ENCODE measurements around the gene ABI3.

Gene ABI3

GRCh38 chr17:49217651-49218413, 7.3 kb downstream of the ABI3 start:
- DNase-seq, result no peak
- Histone ChIP-seq H3K27me3 (replicated peaks; ENCODE audit: insufficient read depth, low read length) (peaks cover 41% of the 10 kb centered on the region), H3K9me3 (replicated peaks; ENCODE audit: insufficient read depth, low read length) (no peaks in the 10 kb centered on the region), H3K4me3 (ENCODE audit: low read length) (no peak overlapping the region), H2AFZ (ENCODE audit: low read length) (no peak overlapping the region), H4K20me1 (ENCODE audit: insufficient read depth, low read length) (no peaks in the 10 kb centered on the region), H3K79me2 (ENCODE audit: low read length) (no peaks in the 10 kb centered on the region), H3K36me3 (replicated peaks; ENCODE audit: insufficient read depth, low read length) (no peaks in the 10 kb centered on the region), H3F3A (ENCODE audit: insufficient read depth, low read length) (no peaks in the 10 kb centered on the region), H3K4me2 (ENCODE audit: low read depth, low read length) (no peak overlapping the region), H3K9me2 (replicated peaks; ENCODE audit: insufficient read depth, low read length) (no peaks in the 10 kb centered on the region), H3K9ac (ENCODE audit: low read length) (no peak overlapping the region), H3K27ac (ENCODE audit: low read length) (no peak overlapping the region), H3K4me1 (ENCODE audit: low read length) (no peaks in the 10 kb centered on the region)
- no peak for TF ChIP-seq CTCF (IDR thresholded peaks at IDR 0.05; ENCODE audit: low read length)
- TF ChIP-seq EZH2phosphoT487 (IDR thresholded peaks at IDR 0.05; ENCODE audit: low read length), result no peak
- no peak for TF ChIP-seq EZH2 (optimal IDR thresholded peaks at IDR 0.05; ENCODE audit: low read depth, low read length)

- TF ChIP-seq EZH2 (optimal IDR thresholded peaks at IDR 0.05; ENCODE audit: low read depth, low read length), result no peak
- TF ChIP-seq CTCF (IDR thresholded peaks at IDR 0.05; ENCODE audit: low read length), result peak; percentile 44
- H3K79me2 ChIP-seq (ENCODE audit: low read length), result no peaks in the 10 kb centered on the region
- no peak overlapping the region for H3K9ac ChIP-seq (ENCODE audit: low read length)
- no peak for DNase-seq
- H3K4me2 ChIP-seq (ENCODE audit: low read depth, low read length), result peak overlapping the region; percentile 60; the same call in 1 of the 2 replicates
- no peak overlapping the region for H2AFZ ChIP-seq (ENCODE audit: low read length)
- no peaks in the 10 kb centered on the region; the same call in 1 of the 2 replicates for H3K4me1 ChIP-seq (ENCODE audit: low read length)
- H3K9me2 ChIP-seq (replicated peaks; ENCODE audit: insufficient read depth, low read length), result no peaks in the 10 kb centered on the region
- H3K4me3 ChIP-seq (ENCODE audit: low read length), result no peak overlapping the region; the same call in 1 of the 2 replicates
- no peaks in the 10 kb centered on the region for H3K9me3 ChIP-seq (replicated peaks; ENCODE audit: insufficient read depth, low read length)
- no peak overlapping the region for H3K27ac ChIP-seq (ENCODE audit: low read length)
- H4K20me1 ChIP-seq (ENCODE audit: insufficient read depth, low read length), result no peaks in the 10 kb centered on the region
- peaks cover 46% of the 10 kb centered on the region for H3K27me3 ChIP-seq (replicated peaks; ENCODE audit: insufficient read depth, low read length)
- no peaks in the 10 kb centered on the region for H3F3A ChIP-seq (ENCODE audit: insufficient read depth, low read length)
- H3K36me3 ChIP-seq (replicated peaks; ENCODE audit: insufficient read depth, low read length), result no peaks in the 10 kb centered on the region
Observed at GRCh38 chr17:49218941-49219913, 8.7 kb downstream of the ABI3 start.

GRCh38 chr17:49219987-49220386, 9.5 kb downstream of the ABI3 start:
- H3K36me3 ChIP-seq (replicated peaks; ENCODE audit: insufficient read depth, low read length), result no peaks in the 10 kb centered on the region
- H3K9me3 ChIP-seq (replicated peaks; ENCODE audit: insufficient read depth, low read length), result no peaks in the 10 kb centered on the region
- no peak overlapping the region for H3K9ac ChIP-seq (ENCODE audit: low read length)
- H3K9me2 ChIP-seq (replicated peaks; ENCODE audit: insufficient read depth, low read length), result no peaks in the 10 kb centered on the region
- no peak overlapping the region for H3K4me3 ChIP-seq (ENCODE audit: low read length)
- H3K27me3 ChIP-seq (replicated peaks; ENCODE audit: insufficient read depth, low read length), result peaks cover 54% of the 10 kb centered on the region
- no peaks in the 10 kb centered on the region for H3K79me2 ChIP-seq (ENCODE audit: low read length)
- no peaks in the 10 kb centered on the region for H3F3A ChIP-seq (ENCODE audit: insufficient read depth, low read length)
- H2AFZ ChIP-seq (ENCODE audit: low read length), result no peak overlapping the region
- TF ChIP-seq CTCF (IDR thresholded peaks at IDR 0.05; ENCODE audit: low read length) (no peak; the same call in 1 of the 2 replicates), EZH2 (optimal IDR thresholded peaks at IDR 0.05; ENCODE audit: low read depth, low read length) (no peak), EZH2phosphoT487 (IDR thresholded peaks at IDR 0.05; ENCODE audit: low read length) (no peak)
- no peak overlapping the region for H3K27ac ChIP-seq (ENCODE audit: low read length)
- no peaks in the 10 kb centered on the region for H4K20me1 ChIP-seq (ENCODE audit: insufficient read depth, low read length)
- no peaks in the 10 kb centered on the region; the same call in 1 of the 2 replicates for H3K4me1 ChIP-seq (ENCODE audit: low read length)
- H3K4me2 ChIP-seq (ENCODE audit: low read depth, low read length), result no peak overlapping the region
- no peak for DNase-seq
